ENCODE measurements around the gene RMND1.

DNA sequence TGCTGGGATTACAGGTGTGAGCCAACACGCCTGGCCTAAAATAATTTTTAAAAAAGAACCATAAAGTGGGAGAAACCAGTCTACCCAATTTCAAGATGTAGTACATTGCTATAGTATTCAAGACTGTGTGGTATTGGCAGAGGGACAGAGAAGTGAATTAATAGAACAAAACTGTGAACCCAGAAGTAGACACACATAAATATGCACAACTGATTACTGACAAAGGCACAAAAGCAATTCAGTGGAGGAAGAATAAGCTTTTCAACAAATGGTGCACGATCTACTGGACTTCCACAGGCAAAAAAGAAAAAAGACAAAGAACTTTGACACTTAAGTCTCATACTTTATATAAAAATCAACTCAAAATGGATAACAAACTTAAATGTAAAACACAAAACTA lies 76.1 kb downstream of the RMND1 start:
- TF ChIP-seq POLR2A (IDR thresholded peaks at IDR 0.05) (no peak), POLR2AphosphoS5 (IDR thresholded peaks at IDR 0.05) (no peak)
- TF ChIP-seq, protein P1, sequence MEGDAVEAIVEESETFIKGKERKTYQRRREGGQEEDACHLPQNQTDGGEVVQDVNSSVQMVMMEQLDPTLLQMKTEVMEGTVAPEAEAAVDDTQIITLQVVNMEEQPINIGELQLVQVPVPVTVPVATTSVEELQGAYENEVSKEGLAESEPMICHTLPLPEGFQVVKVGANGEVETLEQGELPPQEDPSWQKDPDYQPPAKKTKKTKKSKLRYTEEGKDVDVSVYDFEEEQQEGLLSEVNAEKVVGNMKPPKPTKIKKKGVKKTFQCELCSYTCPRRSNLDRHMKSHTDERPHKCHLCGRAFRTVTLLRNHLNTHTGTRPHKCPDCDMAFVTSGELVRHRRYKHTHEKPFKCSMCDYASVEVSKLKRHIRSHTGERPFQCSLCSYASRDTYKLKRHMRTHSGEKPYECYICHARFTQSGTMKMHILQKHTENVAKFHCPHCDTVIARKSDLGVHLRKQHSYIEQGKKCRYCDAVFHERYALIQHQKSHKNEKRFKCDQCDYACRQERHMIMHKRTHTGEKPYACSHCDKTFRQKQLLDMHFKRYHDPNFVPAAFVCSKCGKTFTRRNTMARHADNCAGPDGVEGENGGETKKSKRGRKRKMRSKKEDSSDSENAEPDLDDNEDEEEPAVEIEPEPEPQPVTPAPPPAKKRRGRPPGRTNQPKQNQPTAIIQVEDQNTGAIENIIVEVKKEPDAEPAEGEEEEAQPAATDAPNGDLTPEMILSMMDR (IDR thresholded peaks at IDR 0.05), result no peak

Measured in prostate gland (tissue), 2 donors.